ENCODE measurements around the gene ARPC1B.

The ARPC1B gene

DNA sequence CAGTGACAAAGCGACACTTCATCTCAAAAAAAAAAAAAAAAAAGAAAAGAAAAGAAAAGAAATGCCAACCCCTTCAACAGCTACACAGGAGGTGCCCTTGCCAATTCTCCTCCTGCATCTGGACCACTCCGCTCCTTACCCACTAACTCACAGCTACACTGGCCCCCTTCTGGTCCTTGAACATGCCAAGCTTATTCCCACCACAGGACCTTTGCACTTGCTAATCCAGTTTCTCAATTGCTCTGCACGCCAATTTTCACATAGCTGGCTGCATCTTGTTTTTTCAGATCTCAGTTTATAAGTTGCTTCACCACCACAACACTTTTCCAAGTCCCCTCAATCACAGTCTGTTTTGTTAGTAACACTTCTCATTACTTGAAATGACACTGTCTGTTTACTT lies 28.3 kb downstream of the ARPC1B start:
- DNase-seq (ENCODE audit: extremely low spot score), result no peak
- POLR2A ChIA-PET, result interaction anchor here (0.6 to 1.7 kb wide), 3 partner anchors 10 to 1132 kb away, joined by 4 to 5 read pairs (median 4); no protein-coding TSS in a partner anchor
- TF ChIP-seq CTCF (IDR thresholded peaks at IDR 0.05; ENCODE audit: control extremely low read depth, extremely low read depth, low read depth, missing control alignments), result no peak
- CTCF ChIA-PET, result interaction anchor here (0.6 to 1.1 kb wide), 2 partner anchors 9 to 620 kb away, joined by 3 read pairs; no protein-coding TSS in a partner anchor

DNA sequence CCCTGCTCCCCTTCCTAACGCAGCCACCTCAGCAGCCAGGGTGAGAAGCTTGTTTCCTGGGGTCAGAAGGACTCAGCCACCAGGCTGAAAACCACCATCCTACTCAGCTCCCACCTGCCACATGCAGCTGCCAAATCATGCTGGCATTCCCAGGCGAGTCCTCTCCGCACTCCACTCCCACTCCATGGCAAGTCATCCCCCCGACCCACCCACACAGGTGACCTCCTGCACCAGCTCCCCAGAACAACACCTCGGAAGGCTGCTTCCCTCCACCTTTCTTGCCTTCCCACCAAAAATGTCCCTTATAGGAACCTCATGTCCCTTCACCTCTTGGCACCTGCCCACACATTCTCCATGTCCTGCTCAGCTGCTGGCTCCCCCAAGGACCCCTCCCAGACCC lies 29.2 kb downstream of the ARPC1B start:
- POLR2A ChIA-PET, result interaction anchor here (0.7 to 1.7 kb wide), 3 partner anchors 11 to 337 kb away, joined by 3 to 5 read pairs (median 4); no protein-coding TSS in a partner anchor
- no peak for TF ChIP-seq CTCF (IDR thresholded peaks at IDR 0.05; ENCODE audit: control extremely low read depth, extremely low read depth, low read depth, missing control alignments)
- no peak for DNase-seq (ENCODE audit: extremely low spot score)
- CTCF ChIA-PET, result interaction anchor here (1.1 to 1.2 kb wide), 2 partner anchors 10 to 12 kb away, joined by 3 to 4 read pairs; no protein-coding TSS in a partner anchor

DNA sequence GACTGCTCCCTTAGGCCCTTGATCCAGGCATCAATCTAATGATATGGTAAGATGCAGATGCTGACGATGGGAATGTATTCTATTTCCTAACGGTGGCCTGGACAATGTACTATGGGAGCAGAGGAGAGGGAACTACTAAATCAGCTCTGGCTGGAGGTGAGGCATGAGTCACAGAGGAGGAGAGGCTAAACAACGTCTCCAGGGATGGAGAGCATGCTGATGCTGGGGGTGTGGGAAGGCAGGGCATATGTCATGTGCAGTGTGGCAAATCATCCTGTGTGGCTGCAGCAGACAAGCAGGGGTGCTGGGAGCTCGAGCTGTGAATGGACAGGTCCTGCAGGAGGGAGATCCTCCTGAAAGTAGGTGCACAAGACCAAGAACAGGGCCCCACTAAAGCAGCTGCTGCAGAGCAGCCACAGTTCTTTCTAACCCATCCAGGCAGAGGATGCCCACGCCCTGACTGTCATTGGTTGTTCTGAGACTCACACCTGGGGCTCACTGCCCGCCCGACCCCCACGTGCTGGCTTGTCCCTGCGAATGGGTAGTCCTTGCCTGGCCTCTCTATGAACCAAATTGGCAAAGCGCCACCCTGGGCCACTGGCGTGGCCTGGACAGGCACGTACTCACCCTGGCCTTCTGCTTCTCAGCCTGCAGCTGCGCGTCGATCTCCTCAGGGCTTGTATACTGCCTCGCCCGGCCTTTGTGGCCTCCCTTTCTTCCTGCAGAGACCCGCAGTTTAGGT lies 29.9 kb downstream of the ARPC1B start:
- TF ChIP-seq CTCF (IDR thresholded peaks at IDR 0.05; ENCODE audit: control extremely low read depth, extremely low read depth, low read depth, missing control alignments), result no peak
- no peak for DNase-seq (ENCODE audit: extremely low spot score)
- ChIA-PET CTCF (interaction anchor here (1.2 kb wide), 1 partner anchor 12 kb away, joined by 4 read pairs; no protein-coding TSS in a partner anchor), POLR2A (interaction anchor here (0.6 to 1.7 kb wide), 4 partner anchors 11 to 154 kb away, joined by 3 to 5 read pairs (median 4); partner anchors contain the start of gene ZNF655)

DNA sequence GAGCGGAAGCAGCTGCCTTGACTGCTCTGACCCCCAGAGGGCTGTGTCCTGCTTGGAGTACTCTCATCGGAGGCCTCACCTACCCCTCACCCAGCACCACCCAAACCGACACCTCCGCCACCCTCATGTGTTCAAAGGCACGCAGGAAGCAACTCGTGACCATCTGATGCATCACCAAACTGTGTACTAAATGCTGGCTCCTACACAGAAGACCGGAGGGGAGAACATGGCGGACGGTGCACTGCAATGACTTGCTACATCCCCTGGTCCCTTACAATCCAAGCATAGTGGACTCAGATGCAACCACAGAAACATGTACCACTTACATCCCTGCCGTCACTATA lies 30.4 kb downstream of the ARPC1B start:
- POLR2A ChIA-PET, result interaction anchor here (0.6 to 1.3 kb wide), 2 partner anchors 12 to 153 kb away, joined by 3 read pairs; partner anchors contain the start of gene ZNF655
- CTCF ChIA-PET, result no interaction called here
- no peak for TF ChIP-seq CTCF (IDR thresholded peaks at IDR 0.05; ENCODE audit: control extremely low read depth, extremely low read depth, low read depth, missing control alignments)
- no peak for DNase-seq (ENCODE audit: extremely low spot score)

DNA sequence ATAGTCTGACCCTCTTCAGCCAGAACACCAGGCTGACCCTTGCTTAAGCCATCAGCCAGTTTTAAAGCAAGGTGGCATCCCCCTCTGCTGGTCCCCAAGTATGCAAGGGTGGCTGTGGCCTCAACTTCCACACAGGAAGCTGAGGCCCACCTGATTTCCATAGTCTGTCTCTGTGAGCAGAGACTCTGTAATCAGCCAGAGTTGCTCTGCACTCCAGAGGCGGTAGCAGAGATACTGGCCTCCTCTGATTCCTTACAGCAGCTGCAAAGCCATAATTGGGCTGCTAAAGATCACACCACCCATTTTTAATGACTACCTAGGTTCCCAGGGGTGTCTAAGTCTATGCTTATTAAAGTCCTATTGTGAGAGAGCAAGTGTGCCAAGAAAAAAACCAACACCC lies 32.0 kb downstream of the ARPC1B start:
- CTCF ChIA-PET, result interaction anchor here (1.0 to 2.9 kb wide), 6 partner anchors 8 to 42 kb away, joined by 4 to 17 read pairs (median 6); no protein-coding TSS in a partner anchor
- POLR2A ChIA-PET, result no interaction called here

More for the DNA sequence above, 32.0 kb downstream of the ARPC1B start:
- no peak for DNase-seq (ENCODE audit: extremely low spot score)
- no peak for TF ChIP-seq CTCF (IDR thresholded peaks at IDR 0.05; ENCODE audit: control extremely low read depth, extremely low read depth, low read depth, missing control alignments)

Measured in GM10248 (cell line).